Ovary (tissue), 3 donors: ENCODE data around the gene MAP1S.

Experiments
- CTCF ChIP-seq, 3 donors: fragments of 450-650 bp in 2 of 3; fragments of 200-600 bp in 1 of 3; IDR thresholded peaks; one replicate each; pipeline versions ENCODE4 v1.5.1 to v1.8.0; 2016 to 2022; ENCODE audit warnings: antibody characterized with exemption in 3 of 3, mild to moderate bottlenecking in 1 of 3
- EP300 ChIP-seq: sonication (generic); formaldehyde crosslinking; IDR thresholded peaks from one replicate; pipeline ENCODE4 v1.6.1; 2017; ENCODE audit warnings: antibody characterized with exemption
- POLR2A ChIP-seq: fragments of 450-650 bp; IDR thresholded peaks from one replicate; pipeline ENCODE4 v1.6.1; 2017; ENCODE audit warnings: antibody characterized with exemption, mild to moderate bottlenecking, moderate library complexity
- donor health status: DM: no; HTN: no; CAD: no.

- TF ChIP-seq CTCF (IDR thresholded peaks at IDR 0.05), result no peak
- TF ChIP-seq POLR2A, result no peak
- no peak for TF ChIP-seq EP300
These were observed 47.4 kb upstream of the MAP1S start for GRCh38 chr19:17671906-17672305.
